Tibial nerve (tissue), 4 donors: ENCODE results near the gene CEP112. TPM values are rescaled to one million over a fixed set of nuclear protein-coding genes. Genes with fewer than 3 reads are reported as not detected.

ENCODE experiments used
- DNase-seq, 2 donors: peaks; one replicate each; pipeline ENCODE4 v3.0.0-alpha.2; 2019; ENCODE audit warnings: low spot score in 2 of 2
- H3K27ac ChIP-seq, 4 donors: fragments of 200-600 bp; sonication (generic) in 3 of 4; one replicate each; pipeline ENCODE4 v1.5.1; 2017 to 2019; ENCODE audit warnings: mild to moderate bottlenecking in 1 of 4
- H3K27me3 ChIP-seq, 2 donors: fragments of 200-600 bp; sonication (generic) in 1 of 2; one replicate each; pipeline versions ENCODE4 v1.5.1 to v1.6.0; 2017 to 2019
- H3K36me3 ChIP-seq, 3 donors: fragments of 200-600 bp; sonication (generic); one replicate each; pipeline ENCODE4 v1.5.1; 2018 to 2019
- H3K4me1 ChIP-seq, 4 donors: fragments of 200-600 bp; sonication (generic) in 3 of 4; one replicate each; pipeline ENCODE4 v1.5.1; 2017 to 2019
- H3K4me3 ChIP-seq, 4 donors: fragments of 200-600 bp; sonication (generic) in 3 of 4; one replicate each; pipeline ENCODE4 v1.5.1; 2017 to 2019; ENCODE audit warnings: mild to moderate bottlenecking in 1 of 4, moderate library complexity in 1 of 4
- H3K9me3 ChIP-seq, 4 donors: fragments of 200-600 bp; sonication (generic) in 3 of 4; one replicate each; pipeline ENCODE4 v1.5.1; 2017 to 2019
- CTCF ChIP-seq, 5 experiments: fragments of 200-600 bp in 3 of 5; fragments of 450-650 bp in 2 of 5; sonication (generic) in 3 of 5; IDR thresholded peaks; one replicate each; pipeline ENCODE4 v1.5.1; 2016 to 2019; ENCODE audit warnings: antibody characterized with exemption in 5 of 5, mild to moderate bottlenecking in 3 of 5, moderate library complexity in 2 of 5
- EP300 ChIP-seq, 2 donors: sonication (generic); formaldehyde crosslinking; IDR thresholded peaks; one replicate each; pipeline ENCODE4 v1.6.1; 2017; ENCODE audit warnings: antibody characterized with exemption in 2 of 2, mild to moderate bottlenecking in 1 of 2
- POLR2A ChIP-seq, 2 donors: fragments of 450-650 bp; IDR thresholded peaks; one replicate each; pipeline ENCODE4 v1.6.1; 2017; ENCODE audit warnings: antibody characterized with exemption in 2 of 2, mild to moderate bottlenecking in 2 of 2, moderate library complexity in 2 of 2
- WGBS, 2 donors: methylation state at CpG; one replicate each; pipeline ENCODE4 v1.1.5; 2018; 5-methylcytosine and 5-hydroxymethylcytosine counted together
- total RNA-seq, 4 donors: library from RNA; depleted of rRNA; stranded (reverse); fragments of >200 nt; gene quantifications; one replicate each; pipeline ENCODE4 v1.1.0, GENCODE V29; 2016

Gene CEP112
- total RNA-seq, 4 donors from 2014 or later, result 26.0 to 46.8 (median 34.2) TPM

DNA sequence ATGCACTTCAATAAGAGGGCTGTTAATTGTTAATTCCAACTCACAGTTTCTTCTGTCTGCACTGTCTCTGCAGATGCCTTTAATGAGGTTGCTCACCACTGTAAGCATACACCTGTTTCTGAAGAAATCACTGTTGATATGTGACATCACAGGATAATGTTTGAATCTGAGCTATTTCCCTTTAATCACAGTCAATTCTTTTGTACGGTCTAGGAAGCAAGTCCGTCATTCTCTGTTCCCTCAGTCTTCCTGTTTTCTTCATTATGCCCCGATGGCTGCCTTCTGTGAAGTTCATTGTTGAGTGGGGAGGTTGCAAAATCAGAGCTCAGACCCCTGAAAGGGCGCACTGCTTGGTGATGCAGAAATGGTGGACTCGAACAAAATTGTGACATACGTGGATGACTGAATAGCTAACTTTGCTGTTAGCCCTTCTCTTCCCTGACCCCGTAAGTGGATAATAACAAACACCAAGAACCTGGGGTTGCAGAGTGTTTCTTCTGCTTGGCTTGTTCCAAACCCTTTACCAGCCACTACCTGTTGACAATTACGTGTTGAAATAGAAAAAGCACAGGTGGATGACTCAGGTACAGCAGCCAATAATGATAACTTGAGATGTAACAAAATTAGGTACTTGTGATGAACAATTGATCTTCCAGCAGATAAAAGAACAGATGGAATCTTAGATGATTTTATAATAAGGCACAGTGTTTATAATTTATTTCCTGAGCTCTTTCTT lies 558.6 kb downstream of the CEP112 start:
- H3K9me3 ChIP-seq, result no peaks in the 10 kb centered on the region
- H3K27ac ChIP-seq, result no peak overlapping the region
- peaks cover 0 to 17% (median 0%) of the 10 kb centered on the region in 3 donors for H3K36me3 ChIP-seq
- 75 to 79% methylated on average over 8 of the region's 8 CpGs for WGBS, 2 donors
- no peaks in the 10 kb centered on the region for H3K27me3 ChIP-seq
- TF ChIP-seq EP300 (IDR thresholded peaks at IDR 0.05) (no peak), POLR2A (IDR thresholded peaks at IDR 0.05) (no peak)
- H3K4me1 ChIP-seq, result peaks cover 0 to under 1% (median 0%) of the 10 kb centered on the region in 4 donors
- H3K4me3 ChIP-seq, result no peak overlapping the region
- no peak for DNase-seq

DNA sequence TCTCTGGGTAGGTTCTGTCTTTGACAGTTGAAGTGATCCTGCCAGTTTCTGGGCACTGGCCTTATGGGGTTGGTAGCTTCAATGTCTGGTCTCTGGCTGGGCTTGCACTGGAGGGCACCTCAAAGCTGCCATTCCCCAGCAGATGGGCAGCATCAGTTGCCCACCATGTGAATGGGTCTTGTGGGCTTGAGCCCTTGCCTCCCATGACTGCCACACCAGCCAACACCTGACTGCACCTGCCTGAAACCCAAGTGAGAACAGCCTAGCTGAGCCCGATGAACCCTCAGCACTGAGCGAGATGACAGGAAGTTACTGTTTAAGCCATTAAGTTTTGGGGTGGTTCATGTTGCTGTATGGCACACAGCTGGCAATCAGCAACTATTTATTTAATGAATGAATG lies 561.4 kb downstream of the CEP112 start:
- Histone ChIP-seq H3K27me3 (no peaks in the 10 kb centered on the region), H3K27ac (no peak overlapping the region), H3K4me3 (no peak overlapping the region), H3K4me1 (peaks cover 0 to 8% (median 0%) of the 10 kb centered on the region in 4 donors), H3K36me3 (no peaks in the 10 kb centered on the region), H3K9me3 (no peaks in the 10 kb centered on the region)
- WGBS, 2 donors, result 91 to 100% methylated on average over 2 of the region's 2 CpGs
- DNase-seq, result no peak
- TF ChIP-seq EP300 (IDR thresholded peaks at IDR 0.05), result no peak
- TF ChIP-seq CTCF (IDR thresholded peaks at IDR 0.05), result no peak
- TF ChIP-seq POLR2A (IDR thresholded peaks at IDR 0.05), result no peak

- TF ChIP-seq EP300 (IDR thresholded peaks at IDR 0.05), result no peak
- TF ChIP-seq POLR2A (IDR thresholded peaks at IDR 0.05), result no peak
- TF ChIP-seq CTCF (IDR thresholded peaks at IDR 0.05), result no peak
- H3K4me1 ChIP-seq, result peaks cover 0 to 8% (median 0%) of the 10 kb centered on the region in 4 donors
- WGBS, 2 donors, result 84 to 91% methylated on average over 5 of the region's 5 CpGs
- DNase-seq, result no peak
- no peak overlapping the region for H3K27ac ChIP-seq
- no peaks in the 10 kb centered on the region for H3K9me3 ChIP-seq
- H3K36me3 ChIP-seq, result no peaks in the 10 kb centered on the region
- H3K4me3 ChIP-seq, result no peak overlapping the region
- no peaks in the 10 kb centered on the region for H3K27me3 ChIP-seq
Observed at GRCh38 chr17:65629234-65629690, 562.7 kb downstream of the CEP112 start.

- H3K4me3 ChIP-seq, result no peak overlapping the region
- no peak overlapping the region for H3K27ac ChIP-seq
- H3K9me3 ChIP-seq, result no peaks in the 10 kb centered on the region
- no peaks in the 10 kb centered on the region for H3K27me3 ChIP-seq
- TF ChIP-seq POLR2A (IDR thresholded peaks at IDR 0.05), result no peak
- TF ChIP-seq EP300 (IDR thresholded peaks at IDR 0.05), result no peak
- TF ChIP-seq CTCF (IDR thresholded peaks at IDR 0.05), result no peak
- no peaks in the 10 kb centered on the region for H3K36me3 ChIP-seq
- 63 to 64% methylated on average over 8 of the region's 8 CpGs for WGBS, 2 donors
- H3K4me1 ChIP-seq, result peaks cover 0 to 8% (median 0%) of the 10 kb centered on the region in 4 donors
- DNase-seq, result no peak
Observed at GRCh38 chr17:65628644-65629036, 563.3 kb downstream of the CEP112 start.

GRCh38 chr17:65627891-65628643 lies 563.9 kb downstream of the CEP112 start:
- WGBS, 2 donors, result 68 to 72% methylated on average over 17 of the region's 17 CpGs
- H3K9me3 ChIP-seq, result no peaks in the 10 kb centered on the region
- no peaks in the 10 kb centered on the region for H3K27me3 ChIP-seq
- no peak overlapping the region for H3K27ac ChIP-seq
- TF ChIP-seq CTCF (IDR thresholded peaks at IDR 0.05) (no peak), POLR2A (IDR thresholded peaks at IDR 0.05) (no peak), EP300 (IDR thresholded peaks at IDR 0.05) (no peak)
- H3K36me3 ChIP-seq, result no peaks in the 10 kb centered on the region
- no peak overlapping the region for H3K4me3 ChIP-seq
- peaks cover 0 to 8% (median 0%) of the 10 kb centered on the region in 4 donors for H3K4me1 ChIP-seq
- DNase-seq, result no peak
